K562 (cell line): ENCODE results near the gene RERE. TPM values are rescaled to one million over a fixed set of nuclear protein-coding genes. Genes with fewer than 3 reads are reported as not detected.
A peak's percentile ranks its signal among the peaks of the same experiment; 100 is the strongest.

Experiments used
- ATAC-seq: fragments of 200-7000 bp; cut with Tn5 transposase; 3 replicates; pipeline ENCODE4 v1.9.1; 2020; ENCODE audit warnings: moderate library complexity
- BruUV-seq: library from RNA; stranded (reverse); fragments of 400-500 nt; replicated peaks from 2 replicates; lab custom pipeline; 2021; lab: Mats Ljungman, UMichigan
- CTCF ChIA-PET: fragments of 300-600 bp; formaldehyde crosslinking; extraction: SDS; loops from one replicate; lab custom pipeline; 2021; ENCODE audit warnings: low intra/inter-chr PET ratio; lab: Yijun Ruan, JAX
- POLR2A ChIA-PET: fragments of 300-600, 350-650 bp; sonication (Branson Sonifier 250); formaldehyde crosslinking; extraction: SDS; loops from one replicate; lab custom pipeline; 2021; ENCODE audit warnings: antibody characterized with exemption, inconsistent platforms; lab: Yijun Ruan, JAX
- DNase-seq, 4 experiments: peaks; one replicate each; pipeline versions ENCODE4 v3.0.0 to v3.0.0-alpha.2; 2011 to 2018; ENCODE audit warnings: low spot score in 3 of 4, mixed read lengths in 3 of 4; ENCODE audit errors: extremely low read depth in 1 of 4
- FAIRE-seq: peaks from 2 replicates; lab custom pipeline; 2011; peaks lifted over from hg19 to GRCh38; lab: Jason Lieb, UNC
- H2AFZ ChIP-seq: 2 replicates; pipeline ENCODE4 v1.6.0; 2011; ENCODE audit warnings: low read depth, low read length, control low read depth, inconsistent platforms
- H3K27ac ChIP-seq: fragments of 200-600 bp; 3 replicates; pipeline ENCODE4 v1.8.0; 2011; ENCODE audit warnings: low read depth, mild to moderate bottlenecking, control low read depth, inconsistent platforms, low read length, moderate library complexity, mixed read lengths; ENCODE audit errors: extremely low read depth
- H3K27me3 ChIP-seq, 2 experiments: fragments of 300-600 bp in 1 of 2; 2 replicates in 1 of 2; 3 replicates in 1 of 2; pipeline versions ENCODE4 v1.6.0 to v1.8.0; 2011; ENCODE audit warnings: inconsistent platforms in 2 of 2, low read length in 2 of 2, mild to moderate bottlenecking in 1 of 2, mixed read lengths in 1 of 2, moderate library complexity in 1 of 2; ENCODE audit not compliant: control insufficient read depth in 2 of 2, insufficient read depth in 2 of 2
- H3K36me3 ChIP-seq: fragments of 300-600 bp; 3 replicates; pipeline ENCODE4 v1.8.0; 2011; ENCODE audit warnings: mild to moderate bottlenecking, low read length, inconsistent platforms; ENCODE audit not compliant: control insufficient read depth, insufficient read depth
- H3K4me1 ChIP-seq, 2 experiments: fragments of 200-600 bp in 1 of 2; replicated peaks in 1 of 2; 2 replicates in 1 of 2; 3 replicates in 1 of 2; pipeline versions ENCODE4 v1.5.1 to v1.8.0; 2011; ENCODE audit warnings: inconsistent platforms in 2 of 2, low read length in 2 of 2, mild to moderate bottlenecking in 1 of 2, mixed read lengths in 1 of 2, moderate library complexity in 1 of 2; ENCODE audit not compliant: control insufficient read depth in 2 of 2, insufficient read depth in 2 of 2
- H3K4me2 ChIP-seq: 2 replicates; pipeline ENCODE4 v1.6.1; 2011; ENCODE audit warnings: low read length, control low read depth, inconsistent platforms, mixed read lengths; ENCODE audit not compliant: insufficient read depth
- H3K4me3 ChIP-seq: fragments of 200-600 bp; sonication (generic), shearing (Covaris generic); 2 replicates; pipeline ENCODE4 v1.5.1; 2016; ENCODE audit warnings: control low read depth, inconsistent platforms
- H3K79me2 ChIP-seq: fragments of 200-600 bp; 3 replicates; pipeline ENCODE4 v1.8.0; 2011; ENCODE audit warnings: low read length, inconsistent platforms; ENCODE audit not compliant: control insufficient read depth, insufficient read depth
- H3K9ac ChIP-seq, 2 experiments: 2 replicates each; pipeline versions ENCODE4 v1.6.0 to v1.6.1; 2011; ENCODE audit warnings: low read depth in 2 of 2, low read length in 2 of 2, control low read depth in 1 of 2, inconsistent platforms in 1 of 2, mild to moderate bottlenecking in 1 of 2, mixed read lengths in 1 of 2; ENCODE audit not compliant: insufficient read depth in 1 of 2
- H3K9me1 ChIP-seq: one replicate; pipeline ENCODE4 v1.6.0; 2011; ENCODE audit warnings: inconsistent platforms, mild to moderate bottlenecking, low read length, moderate library complexity; ENCODE audit not compliant: control insufficient read depth, insufficient read depth
- H3K9me3 ChIP-seq: replicated peaks from 2 replicates; pipeline ENCODE4 v1.5.1; 2011; ENCODE audit warnings: low read depth, low read length, inconsistent platforms; ENCODE audit not compliant: control insufficient read depth, insufficient read depth
- H4K20me1 ChIP-seq: replicated peaks from 2 replicates; pipeline ENCODE4 v1.6.1; 2011; ENCODE audit warnings: low read length, inconsistent platforms, mixed read lengths; ENCODE audit not compliant: control insufficient read depth, insufficient read depth
- ATF1 ChIP-seq, 2 experiments: fragments of 450-650 bp in 1 of 2; IDR thresholded peaks; 2 replicates each; pipeline ENCODE4 v1.6.1; 2016; ENCODE audit warnings: missing compliant biosample characterization in 1 of 2, missing genetic modification characterization in 1 of 2
- BDP1 ChIP-seq: IDR thresholded peaks from 3 replicates; pipeline ENCODE4 v1.6.1; 2011; ENCODE audit not compliant: insufficient read length, insufficient read depth
- HSF4 ChIP-seq: fragments of 250-450 bp; sonication (Bioruptor Pico); IDR thresholded peaks from 2 replicates; pipeline ENCODE4 v2.1.2; 2022; ENCODE audit warnings: mild to moderate bottlenecking, moderate library complexity, borderline replicate concordance
- PTRF ChIP-seq: fragments of 450-650 bp; IDR thresholded peaks from 2 replicates; pipeline ENCODE4 v1.6.1; 2016; ENCODE audit warnings: mild to moderate bottlenecking, missing genetic modification characterization, missing compliant biosample characterization
- ZBTB17 ChIP-seq: fragments of 450-650 bp; formaldehyde crosslinking; IDR thresholded peaks from 2 replicates; pipeline ENCODE4 v1.4.0; 2020; ENCODE audit warnings: mild to moderate bottlenecking
- ZBTB26 ChIP-seq: fragments of 450-650 bp; formaldehyde crosslinking; IDR thresholded peaks from 2 replicates; pipeline ENCODE4 v1.4.0; 2022; ENCODE audit warnings: missing genetic modification characterization
- ZBTB9 ChIP-seq: fragments of 450-650 bp; formaldehyde crosslinking; IDR thresholded peaks from 2 replicates; pipeline ENCODE4 v1.4.0; 2020; ENCODE audit warnings: mild to moderate bottlenecking, moderate library complexity
- ZNF280A ChIP-seq: fragments of 450-650 bp; IDR thresholded peaks from 2 replicates; pipeline ENCODE4 v1.6.1; 2018; ENCODE audit warnings: mild to moderate bottlenecking, low read depth; ENCODE audit not compliant: partially characterized antibody
- ZNF384 ChIP-seq: IDR thresholded peaks from 2 replicates; pipeline ENCODE4 v1.6.1; 2012; ENCODE audit warnings: low read depth, low read length, improper control_type of control experiment
- ZNF592 ChIP-seq: fragments of 450-650 bp; IDR thresholded peaks from 2 replicates; pipeline ENCODE4 v1.6.1; 2017; ENCODE audit warnings: antibody characterized with exemption, mild to moderate bottlenecking
- WGBS: fragments of 100-300 bp; shearing (Covaris generic); methylation state at CpG from one replicate; pipeline ENCODE4 v1.1.6; 2016; ENCODE audit warnings: low coverage, mixed read lengths; ENCODE audit not compliant: insufficient coverage; ENCODE audit errors: missing lambda C conversion rate; 5-methylcytosine and 5-hydroxymethylcytosine counted together
- in situ Hi-C: fragments of 300-500 bp; cut with MboI; formaldehyde crosslinking; loops from 4 replicates; pipeline ENCODE4 v1.15.0; 2018; ENCODE audit warnings: inconsistent platforms, mixed read lengths
- intact Hi-C: fragments of 100-400 bp; cut with micrococcal nuclease; formaldehyde crosslinking; loops from 2 replicates; pipeline ENCODE4 v1.14.2; 2022
- polyA plus RNA-seq, 8 experiments: library from polyadenylated mRNA; depleted of rRNA in 4 of 8; stranded (reverse) in 5 of 8; unstranded in 3 of 8; fragments of >200 nt; fragmentation: Nextera tagmentation in 2 of 8; fragmentation: Illumina TruSeq in 1 of 8; extraction: Ambion mirVana in 2 of 8; extraction: Trizol in 1 of 8; gene quantifications; 2 replicates each; pipeline versions ENCODE4 v1.2.1 to v1.2.3, GENCODE V29; 2011 to 2014; ENCODE audit warnings: inconsistent platforms in 1 of 8, missing spikeins in 1 of 8
- total RNA-seq, 7 experiments: library from RNA; depleted of rRNA in 6 of 7; stranded (reverse); fragments of >200 nt in 6 of 7; fragmentation: Illumina TruSeq in 2 of 7; extraction: Trizol in 2 of 7; gene quantifications; 2 replicates each; pipeline versions ENCODE4 v1.2.1 to v1.2.3, GENCODE V29; 2011 to 2021; ENCODE audit warnings: low replicate concordance in 1 of 7

RERE gene
- total and polyA plus RNA-seq, 9 of the 15 experiments (the other 6 are each of a cell fraction or from before 2014, with no cell fraction given), result 3.0 to 51.5 (median 13.4) TPM

GRCh38 chr1:8841395-8841794, 24.0 kb upstream of the RERE start:
- no peak overlapping the region for H3K27ac ChIP-seq
- H3K4me3 ChIP-seq, result no peak overlapping the region
- ATAC-seq (no peak), DNase-seq (no peak), FAIRE-seq (no peak)
- H3K4me1 ChIP-seq, result peaks cover 5 to 9% of the 10 kb centered on the region in 2 experiments; a peak in 4 of 5 replicates
- no peaks in the 10 kb centered on the region for H3K79me2 ChIP-seq
- in situ Hi-C loops (no loop called here), intact Hi-C loops (no loop called here)
- ChIA-PET CTCF (no interaction called here), POLR2A (interaction anchor here (0.7 kb wide), 1 partner anchor 724 kb away, joined by 3 read pairs; no protein-coding TSS in a partner anchor)
- 30% methylated on average over 3 of the region's 3 CpGs for WGBS
- H3K9me1 ChIP-seq, result no peaks in the 10 kb centered on the region
- no peak overlapping the region for H2AFZ ChIP-seq
- no peaks in the 10 kb centered on the region for H4K20me1 ChIP-seq
- no TSS peak for BruUV-seq
- no peaks in the 10 kb centered on the region for H3K27me3 ChIP-seq
- H3K9ac ChIP-seq, result no peak overlapping the region
- H3K36me3 ChIP-seq, result no peaks in the 10 kb centered on the region
- no peak overlapping the region for H3K4me2 ChIP-seq
- no peaks in the 10 kb centered on the region for H3K9me3 ChIP-seq
- TF ChIP-seq HSF4 (CRISPR knock-in tag) (no peak), ZBTB17 (CRISPR knock-in tag) (no peak), ZBTB9 (no peak), ZNF280A (no peak), ZNF592 (no peak), ATF1 (CRISPR knock-in tag; IDR thresholded peaks at IDR 0.05) (no peak), ATF1 (tag; IDR thresholded peaks at IDR 0.05) (no peak), BDP1 (no peak), PTRF (tag) (no peak), ZBTB26 (CRISPR knock-in tag) (no peak), ZNF384 (peak; percentile 85)
